H1 (cell line): Measurements from ENCODE around the gene KLF7.

Experiments
- EZH2 ChIP-seq: fragments of 200-600 bp; sonication (generic); IDR thresholded peaks from 2 replicates; pipeline ENCODE4 v1.7.1; 2012; ENCODE audit warnings: low read depth, mild to moderate bottlenecking, moderate library complexity, low read length, inconsistent platforms; ENCODE audit not compliant: severe bottlenecking
- GTF2F1 ChIP-seq: IDR thresholded peaks from 2 replicates; pipeline ENCODE4 v1.6.1; 2012; ENCODE audit warnings: low read depth, low read length, improper control_type of control experiment, borderline replicate concordance
- NRF1 ChIP-seq: IDR thresholded peaks from 2 replicates; pipeline ENCODE4 v1.6.1; 2011; ENCODE audit warnings: mild to moderate bottlenecking, low read depth, low read length, improper control_type of control experiment
- POLR2A ChIP-seq, 2 experiments: IDR thresholded peaks; 1 replicate in 1 of 2; 2 replicates in 1 of 2; pipeline ENCODE4 v1.6.1; 2011; ENCODE audit warnings: low read depth in 2 of 2, low read length in 2 of 2, mild to moderate bottlenecking in 2 of 2; ENCODE audit errors: control extremely low read depth in 1 of 2

DNA sequence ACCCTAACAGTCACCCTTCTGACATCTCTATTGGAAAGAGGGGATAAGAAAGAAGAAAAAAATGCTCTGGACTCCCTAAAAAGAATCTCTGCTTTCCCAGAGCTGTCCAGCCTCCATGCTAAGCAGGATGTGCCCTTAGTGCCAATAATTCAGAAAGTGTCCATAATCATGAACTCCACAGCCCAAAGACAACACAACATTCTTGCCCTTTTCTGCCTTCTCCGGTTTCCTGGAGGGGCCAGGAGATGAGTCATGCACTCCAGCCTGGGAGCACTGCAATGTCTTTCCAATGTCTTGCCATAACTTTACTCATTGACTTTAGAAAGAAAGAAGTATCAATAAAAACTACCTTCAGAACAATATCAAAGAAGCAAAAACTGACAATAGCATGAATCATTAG, 44.0 kb downstream of the KLF7 start:
- TF ChIP-seq GTF2F1 (no peak), NRF1 (no peak), POLR2A (IDR thresholded peaks at IDR 0.05; ENCODE audit: control extremely low read depth in 1 of 2, low read depth in 2 of 2, low read length in 2 of 2) (no peak), EZH2 (no peak)
